BJ (cell line): ENCODE measurements around the gene KCNK3. TPM values are rescaled to one million over a fixed set of nuclear protein-coding genes. Genes with fewer than 3 reads are reported as not detected.

Experiments
- CTCF ChIA-PET: fragments of 350-600 bp; formaldehyde crosslinking; extraction: SDS; loops from one replicate; lab custom pipeline; 2021; ENCODE audit warnings: antibody characterized with exemption, inconsistent platforms; lab: Yijun Ruan, JAX
- POLR2A ChIA-PET: fragments of 300-600 bp; sonication (Branson Sonifier 250); formaldehyde crosslinking; extraction: SDS; loops from one replicate; lab custom pipeline; 2021; ENCODE audit warnings: antibody characterized with exemption; lab: Charles Lee
- DNase-seq: peaks from one replicate; pipeline ENCODE4 v3.0.0-alpha.2; 2011; ENCODE audit warnings: low read depth
- H3K27me3 ChIP-seq: 2 replicates; pipeline ENCODE4 v1.6.0; 2011; ENCODE audit warnings: low read length; ENCODE audit not compliant: control insufficient read depth, insufficient read depth
- H3K36me3 ChIP-seq: 2 replicates; pipeline ENCODE4 v1.5.1; 2011; ENCODE audit warnings: low read length; ENCODE audit not compliant: control insufficient read depth, insufficient read depth
- H3K4me3 ChIP-seq: 2 replicates; pipeline ENCODE4 v1.5.1; 2011; ENCODE audit warnings: low read depth, mild to moderate bottlenecking, control low read depth, low read length
- CTCF ChIP-seq: IDR thresholded peaks from 2 replicates; pipeline ENCODE4 v1.5.1; 2011; ENCODE audit warnings: low read depth, mild to moderate bottlenecking, control low read depth, inconsistent platforms, low read length, moderate library complexity; ENCODE audit not compliant: insufficient read depth
- polyA plus RNA-seq: library from polyadenylated mRNA; depleted of rRNA; stranded (reverse); fragments of >200 nt; gene quantifications from 2 replicates; pipeline ENCODE4 v1.2.3, GENCODE V29; 2011

The KCNK3 gene
- polyA plus RNA-seq, 1 experiment = 0.22 TPM

- Histone ChIP-seq H3K4me3 (no peak overlapping the region), H3K36me3 (no peaks in the 10 kb centered on the region), H3K27me3 (no peaks in the 10 kb centered on the region)
- CTCF ChIA-PET = interaction anchor here (16.3 kb wide), 1 partner anchor 129 kb away, joined by 552 read pairs; no protein-coding TSS in a partner anchor
- no peak for TF ChIP-seq CTCF
- DNase-seq = no peak
- POLR2A ChIA-PET = no interaction called here
Observed at GRCh38 chr2:26738481-26738880, 46.0 kb downstream of the KCNK3 start.

- no peaks in the 10 kb centered on the region for H3K36me3 ChIP-seq
- CTCF ChIA-PET = interaction anchor here (1.2 to 16.3 kb wide), 2 partner anchors 117 to 130 kb away, joined by 3 to 552 read pairs; no protein-coding TSS in a partner anchor
- DNase-seq = no peak
- H3K4me3 ChIP-seq = no peak overlapping the region
- no peak for TF ChIP-seq CTCF
- H3K27me3 ChIP-seq = no peaks in the 10 kb centered on the region; the same call in 1 of the 2 replicates
- POLR2A ChIA-PET = no interaction called here
Observed at GRCh38 chr2:26739514-26739913, 47.0 kb downstream of the KCNK3 start.

DNA sequence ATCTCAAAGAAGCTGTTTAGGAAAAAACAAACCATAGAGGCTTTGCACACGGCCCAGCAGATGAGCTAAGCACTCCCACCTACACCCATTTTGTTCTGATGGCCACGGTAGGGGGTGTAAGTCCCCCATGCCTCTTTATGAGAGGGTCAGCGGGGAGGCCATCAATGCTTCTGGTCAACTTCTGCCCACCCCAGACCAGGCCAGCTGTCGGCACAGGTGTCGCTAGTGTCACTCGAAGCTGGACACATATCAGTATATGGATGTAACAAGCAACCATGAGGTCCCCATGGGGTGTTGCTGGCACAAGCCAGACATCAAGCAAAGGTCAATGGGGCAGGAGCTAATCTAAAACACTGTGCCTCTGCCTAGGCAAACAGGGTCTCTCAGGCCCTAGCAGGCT is 47.8 kb downstream of the KCNK3 start:
- Histone ChIP-seq H3K4me3 (no peak overlapping the region), H3K36me3 (no peaks in the 10 kb centered on the region), H3K27me3 (no peaks in the 10 kb centered on the region; the same call in 1 of the 2 replicates)
- ChIA-PET POLR2A (no interaction called here), CTCF (interaction anchor here (1.2 to 16.3 kb wide), 2 partner anchors 118 to 130 kb away, joined by 3 to 552 read pairs; no protein-coding TSS in a partner anchor)
- DNase-seq = no peak
- TF ChIP-seq CTCF = no peak

- CTCF ChIA-PET = interaction anchor here (16.3 kb wide), 1 partner anchor 131 kb away, joined by 552 read pairs; no protein-coding TSS in a partner anchor
- no peak for DNase-seq
- TF ChIP-seq CTCF = no peak
- POLR2A ChIA-PET = no interaction called here
- Histone ChIP-seq H3K4me3 (no peak overlapping the region), H3K27me3 (no peaks in the 10 kb centered on the region; the same call in 1 of the 2 replicates), H3K36me3 (no peaks in the 10 kb centered on the region)
Observed at GRCh38 chr2:26740890-26741302, 48.4 kb downstream of the KCNK3 start.

DNA sequence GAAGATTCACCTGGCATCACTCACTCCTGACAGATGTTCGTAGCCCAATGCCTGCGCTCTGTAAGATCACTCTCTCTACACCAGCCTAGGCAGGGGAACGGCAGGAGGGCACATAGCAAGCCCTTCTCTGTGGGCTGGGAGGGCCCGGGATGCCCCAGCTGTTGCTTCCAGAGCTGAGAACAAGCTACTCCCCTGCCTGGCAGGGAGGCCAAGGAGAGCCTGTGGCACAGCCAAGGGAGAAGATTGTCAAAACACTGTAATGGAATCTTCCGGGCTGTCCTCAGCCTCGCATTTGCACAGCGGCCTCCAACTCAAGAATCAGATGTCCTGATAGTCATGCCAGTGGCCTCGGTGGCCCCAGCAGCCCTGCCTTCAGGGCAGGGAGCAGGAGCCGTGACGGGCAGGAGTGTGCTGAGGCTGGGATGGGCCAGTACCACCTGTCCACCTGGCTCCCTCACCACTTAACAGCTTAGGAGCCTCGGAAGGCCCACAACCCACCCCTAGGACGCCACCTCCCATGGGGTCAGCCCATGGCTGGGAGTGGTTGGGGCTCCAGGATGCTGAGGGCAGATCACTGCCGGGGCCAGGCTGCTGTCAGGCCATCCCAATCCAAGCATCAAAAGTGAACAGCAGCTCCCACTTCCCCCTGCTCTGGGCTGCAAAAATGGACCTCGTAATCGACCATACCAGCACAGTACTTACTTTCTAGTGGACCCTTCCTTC is 49.7 kb downstream of the KCNK3 start:
- ChIA-PET CTCF (interaction anchor here (0.7 to 16.3 kb wide), 3 partner anchors 11 to 132 kb away, joined by 3 to 552 read pairs (median 3); no protein-coding TSS in a partner anchor), POLR2A (no interaction called here)
- no peak for DNase-seq
- no peak overlapping the region for H3K4me3 ChIP-seq
- H3K36me3 ChIP-seq = no peaks in the 10 kb centered on the region
- H3K27me3 ChIP-seq = no peaks in the 10 kb centered on the region; the same call in 1 of the 2 replicates
- TF ChIP-seq CTCF = no peak
